ENCODE data around the gene PLPP4. TPM values are rescaled to one million over a fixed set of nuclear protein-coding genes. Genes with fewer than 3 reads are reported as not detected.

The PLPP4 gene
- total and polyA plus RNA-seq, 2 donors (not counting 3 experiments of a cell fraction or from before 2014, with no cell fraction given) = 15.5 to 36.4 TPM

GRCh38 chr10:120530699-120531098 is 73.7 kb downstream of the PLPP4 start:
- Histone ChIP-seq H3K4me2 (ENCODE audit: insufficient read depth, low read length) (no peak overlapping the region), H3K9me1 (replicated peaks; ENCODE audit: control insufficient read depth, extremely low read depth, insufficient read depth, low read length) (no peaks in the 10 kb centered on the region), H3K79me2 (ENCODE audit: control insufficient read depth, insufficient read depth, low read length) (no peaks in the 10 kb centered on the region), H2AFZ (ENCODE audit: low read depth, low read length) (no peak overlapping the region), H3K9me3 (replicated peaks; ENCODE audit: control insufficient read depth, insufficient read depth, low read length) (no peaks in the 10 kb centered on the region), H3K27ac (ENCODE audit: insufficient read depth, low read depth, low read length) (no peak overlapping the region), H3K36me3 (ENCODE audit: control insufficient read depth in 2 of 2, extremely low read depth in 1 of 2, insufficient read depth in 2 of 2, low read length in 2 of 2) (no peaks in the 10 kb centered on the region), H3K4me3 (replicated peaks in 1 of 3; ENCODE audit: insufficient read depth in 1 of 3, low read depth in 1 of 3, low read length in 3 of 3) (no peak overlapping the region), H3K4me1 (ENCODE audit: control insufficient read depth, extremely low read depth, insufficient read depth, low read length) (peaks cover 5% of the 10 kb centered on the region), H3K9ac (replicated peaks; ENCODE audit: extremely low read depth, insufficient read depth, low read length) (no peak overlapping the region), H3K27me3 (ENCODE audit: control insufficient read depth in 2 of 2, insufficient read depth in 2 of 2, low read length in 2 of 2) (no peaks in the 10 kb centered on the region), H4K20me1 (replicated peaks; ENCODE audit: control insufficient read depth, extremely low read depth, insufficient read depth, low read length) (no peaks in the 10 kb centered on the region)
- FAIRE-seq (no peak), DNase-seq (ENCODE audit: low read depth, low spot score) (no peak)
- no TSS peak for BruUV-seq (replicated peaks)
- ChIA-PET CTCF (no interaction called here), POLR2A (no interaction called here)
- dilution Hi-C loops (cut with MboI; ENCODE audit: extremely low pct_ligation_motif_present, low sequenced_read_pairs) (no loop called here), intact Hi-C loops (cut with micrococcal nuclease) (no loop called here)
- TF ChIP-seq GATA2 (IDR thresholded peaks at IDR 0.05; ENCODE audit: insufficient read depth, insufficient read length, low read depth, low read length) = no peak
- TF ChIP-seq JUN (IDR thresholded peaks at IDR 0.05; ENCODE audit: borderline replicate concordance, insufficient read depth, insufficient read length, low read depth) = no peak
- TF ChIP-seq POLR2A (IDR thresholded peaks at IDR 0.05; ENCODE audit: low read depth, low read length) = no peak
- no peak for TF ChIP-seq EZH2 (IDR thresholded peaks at IDR 0.05; ENCODE audit: borderline replicate concordance, low read depth, low read length, severe bottlenecking)
- TF ChIP-seq, protein P1, sequence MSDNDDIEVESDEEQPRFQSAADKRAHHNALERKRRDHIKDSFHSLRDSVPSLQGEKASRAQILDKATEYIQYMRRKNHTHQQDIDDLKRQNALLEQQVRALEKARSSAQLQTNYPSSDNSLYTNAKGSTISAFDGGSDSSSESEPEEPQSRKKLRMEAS (IDR thresholded peaks at IDR 0.05; ENCODE audit: insufficient read depth, insufficient read length) = no peak
- no peak for TF ChIP-seq MYC (IDR thresholded peaks at IDR 0.05; ENCODE audit: low read depth, low read length)
- no peak for TF ChIP-seq POLR2AphosphoS5 (IDR thresholded peaks at IDR 0.05; ENCODE audit: insufficient read depth, low read depth, low read length)
- TF ChIP-seq, protein P2, sequence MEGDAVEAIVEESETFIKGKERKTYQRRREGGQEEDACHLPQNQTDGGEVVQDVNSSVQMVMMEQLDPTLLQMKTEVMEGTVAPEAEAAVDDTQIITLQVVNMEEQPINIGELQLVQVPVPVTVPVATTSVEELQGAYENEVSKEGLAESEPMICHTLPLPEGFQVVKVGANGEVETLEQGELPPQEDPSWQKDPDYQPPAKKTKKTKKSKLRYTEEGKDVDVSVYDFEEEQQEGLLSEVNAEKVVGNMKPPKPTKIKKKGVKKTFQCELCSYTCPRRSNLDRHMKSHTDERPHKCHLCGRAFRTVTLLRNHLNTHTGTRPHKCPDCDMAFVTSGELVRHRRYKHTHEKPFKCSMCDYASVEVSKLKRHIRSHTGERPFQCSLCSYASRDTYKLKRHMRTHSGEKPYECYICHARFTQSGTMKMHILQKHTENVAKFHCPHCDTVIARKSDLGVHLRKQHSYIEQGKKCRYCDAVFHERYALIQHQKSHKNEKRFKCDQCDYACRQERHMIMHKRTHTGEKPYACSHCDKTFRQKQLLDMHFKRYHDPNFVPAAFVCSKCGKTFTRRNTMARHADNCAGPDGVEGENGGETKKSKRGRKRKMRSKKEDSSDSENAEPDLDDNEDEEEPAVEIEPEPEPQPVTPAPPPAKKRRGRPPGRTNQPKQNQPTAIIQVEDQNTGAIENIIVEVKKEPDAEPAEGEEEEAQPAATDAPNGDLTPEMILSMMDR (IDR thresholded peaks at IDR 0.05; ENCODE audit: extremely low read depth in 1 of 2, insufficient read depth in 1 of 2, low read depth in 1 of 2, low read length in 2 of 2) = no peak
- no peak for TF ChIP-seq FOS (IDR thresholded peaks at IDR 0.05; ENCODE audit: borderline replicate concordance, insufficient read depth, low read length)
